Body of pancreas (tissue), 4 donors: ENCODE results near the gene DHX16. TPM values are rescaled to one million over a fixed set of nuclear protein-coding genes. Genes with fewer than 3 reads are reported as not detected.

ENCODE experiments used
- ATAC-seq: fragments of 150-250 bp; one replicate; pipeline ENCODE4 v1.9.1; 2016
- DNase-seq, 4 donors: peaks; one replicate each; pipeline ENCODE4 v3.0.0-alpha.2; 2019
- H3K27ac ChIP-seq, 4 donors: fragments of 200-600 bp; sonication (generic); 1 replicate in 3 of 4; 2 replicates in 1 of 4; pipeline versions ENCODE4 v1.5.1 to v1.6.1; 2016 to 2019; ENCODE audit warnings: mild to moderate bottlenecking in 1 of 4, mixed read lengths in 1 of 4, moderate library complexity in 1 of 4
- H3K27me3 ChIP-seq, 2 donors: fragments of 200-600 bp; sonication (generic); one replicate each; pipeline ENCODE4 v1.6.0; 2016; ENCODE audit warnings: mild to moderate bottlenecking in 1 of 2
- H3K36me3 ChIP-seq, 2 donors: fragments of 200-600 bp; sonication (generic); replicated peaks in 1 of 2; 2 replicates each; pipeline ENCODE4 v1.5.1; 2016; ENCODE audit warnings: low read depth in 2 of 2; ENCODE audit not compliant: insufficient read depth in 1 of 2
- H3K4me1 ChIP-seq: fragments of 200-600 bp; sonication (generic); one replicate; pipeline ENCODE4 v1.6.0; 2016
- H3K4me3 ChIP-seq, 2 donors: fragments of 200-600 bp; sonication (generic); 1 replicate in 1 of 2; 2 replicates in 1 of 2; pipeline ENCODE4 v1.5.1; 2016 to 2019
- H3K9me3 ChIP-seq, 3 donors: fragments of 200-600 bp; sonication (generic); 1 replicate in 2 of 3; 2 replicates in 1 of 3; pipeline ENCODE4 v1.5.1; 2016
- CTCF ChIP-seq, 7 experiments: fragments of 450-650 bp in 4 of 7; fragments of 200-600 bp in 3 of 7; sonication (generic) in 3 of 7; IDR thresholded peaks; one replicate each; pipeline ENCODE4 v1.5.1; 2016 to 2019; ENCODE audit warnings: antibody characterized with exemption in 7 of 7
- POLR2A ChIP-seq, 3 donors: fragments of 450-650 bp; IDR thresholded peaks; one replicate each; pipeline ENCODE4 v1.6.1; 2016; ENCODE audit warnings: antibody characterized with exemption in 3 of 3, mild to moderate bottlenecking in 2 of 3
- WGBS, 2 donors: methylation state at CpG; one replicate each; pipeline ENCODE4 v1.1.5; 2017; 5-methylcytosine and 5-hydroxymethylcytosine counted together
- intact Hi-C: fragments of 100-400 bp; cut with DNase I; formaldehyde crosslinking; loops from one replicate; pipeline ENCODE4 v1.15.1; 2023
- total RNA-seq, 2 donors: library from RNA; depleted of rRNA; stranded (reverse); fragments of >200 nt; gene quantifications; one replicate each; pipeline ENCODE4 v1.1.0, GENCODE V29; 2016

DHX16 gene
- total RNA-seq, 2 donors from 2014 or later: 12.2 to 24.4 TPM

- no peak for TF ChIP-seq CTCF (IDR thresholded peaks at IDR 0.05)
- peak in 1 of 3 donors; percentile 68 for TF ChIP-seq POLR2A (IDR thresholded peaks at IDR 0.05)
- Histone ChIP-seq H3K27me3 (no peaks in the 10 kb centered on the region), H3K9me3 (no peaks in the 10 kb centered on the region), H3K36me3 (no peaks in the 10 kb centered on the region), H3K4me3 (peak within 1 kb of the TSS; percentile 53 to 68), H3K27ac (peak within 1 kb of the TSS; percentile 79 to 98 (median 92)), H3K4me1 (peaks cover 74% of the 10 kb centered on the region)
- WGBS, 2 donors: 4 to 6% methylated on average over 29 to 40 of the region's 41 CpGs
- intact Hi-C loops: no loop called here
- DNase-seq (peak; percentile 62 to 76 (median 71)), ATAC-seq (peak; percentile 40)
Observed at GRCh38 chr6:30686009-30686907, 13.5 kb upstream of the DHX16 start, which contains the start of gene PPP1R18. Gene PPP1R18 (minus strand): TSS chr6:30686645. CDS start chr6:30686018, 627 bp downstream.

GRCh38 chr6:30685157-30686008, 12.6 kb upstream of the DHX16 start:
- peaks cover 69% of the 10 kb centered on the region for H3K4me1 ChIP-seq
- H3K27me3 ChIP-seq: no peaks in the 10 kb centered on the region
- no peaks in the 10 kb centered on the region for H3K9me3 ChIP-seq
- intact Hi-C loops: no loop called here
- H3K4me3 ChIP-seq: peak overlapping the region in 1 of 2 donors; percentile 68
- H3K27ac ChIP-seq: peak overlapping the region in 3 of 4 donors; percentile 90 to 98 (median 95)
- ATAC-seq (no peak), DNase-seq (no peak)
- H3K36me3 ChIP-seq: no peaks in the 10 kb centered on the region
- no peak for TF ChIP-seq CTCF (IDR thresholded peaks at IDR 0.05)
- no peak for TF ChIP-seq POLR2A (IDR thresholded peaks at IDR 0.05)
- WGBS, 2 donors: 55 to 79% methylated on average over 19 to 29 of the region's 29 CpGs

- intact Hi-C loops: loop anchor here (5.0 kb wide), 1 partner anchor 43 kb away; no protein-coding TSS in a partner anchor
Observed at GRCh38 chr6:30684386-30685156, 11.8 kb upstream of the DHX16 start.

More at GRCh38 chr6:30684386-30685156, 11.8 kb upstream of the DHX16 start:
- DNase-seq (peak in 1 of 4 donors; percentile 57), ATAC-seq (no peak)
- 57 to 72% methylated on average over 13 to 19 of the region's 21 CpGs for WGBS, 2 donors
- Histone ChIP-seq H3K4me1 (peaks cover 69% of the 10 kb centered on the region), H3K36me3 (no peaks in the 10 kb centered on the region), H3K9me3 (no peaks in the 10 kb centered on the region), H3K27me3 (no peaks in the 10 kb centered on the region), H3K27ac (peak overlapping the region; percentile 47 to 98 (median 80)), H3K4me3 (peak overlapping the region in 1 of 2 donors; percentile 17)
- TF ChIP-seq CTCF (IDR thresholded peaks at IDR 0.05): no peak
- TF ChIP-seq POLR2A (IDR thresholded peaks at IDR 0.05): no peak
